GM23248 (cell line): Measurements from ENCODE around the gene FAM168A.

ENCODE experiments used
- EZH2 ChIP-seq: fragments of 200-600 bp; sonication (generic); IDR thresholded peaks from 2 replicates; pipeline ENCODE4 v1.6.1; 2018; ENCODE audit warnings: antibody characterized with exemption, mild to moderate bottlenecking; ENCODE audit not compliant: insufficient read depth, poor library complexity, severe bottlenecking
- EZH2phosphoT487 ChIP-seq: fragments of 200-600 bp; sonication (generic); IDR thresholded peaks from 2 replicates; pipeline ENCODE4 v1.6.1; 2018; ENCODE audit warnings: antibody characterized with exemption, moderate library complexity, mild to moderate bottlenecking, low read depth; ENCODE audit not compliant: insufficient read depth

- TF ChIP-seq EZH2phosphoT487 = no peak
- TF ChIP-seq EZH2 = no peak
Measured at GRCh38 chr11:73372375-73372993, 225.4 kb downstream of the FAM168A start.
